ENCODE results near the gene NR6A1.

The NR6A1 gene

DNA sequence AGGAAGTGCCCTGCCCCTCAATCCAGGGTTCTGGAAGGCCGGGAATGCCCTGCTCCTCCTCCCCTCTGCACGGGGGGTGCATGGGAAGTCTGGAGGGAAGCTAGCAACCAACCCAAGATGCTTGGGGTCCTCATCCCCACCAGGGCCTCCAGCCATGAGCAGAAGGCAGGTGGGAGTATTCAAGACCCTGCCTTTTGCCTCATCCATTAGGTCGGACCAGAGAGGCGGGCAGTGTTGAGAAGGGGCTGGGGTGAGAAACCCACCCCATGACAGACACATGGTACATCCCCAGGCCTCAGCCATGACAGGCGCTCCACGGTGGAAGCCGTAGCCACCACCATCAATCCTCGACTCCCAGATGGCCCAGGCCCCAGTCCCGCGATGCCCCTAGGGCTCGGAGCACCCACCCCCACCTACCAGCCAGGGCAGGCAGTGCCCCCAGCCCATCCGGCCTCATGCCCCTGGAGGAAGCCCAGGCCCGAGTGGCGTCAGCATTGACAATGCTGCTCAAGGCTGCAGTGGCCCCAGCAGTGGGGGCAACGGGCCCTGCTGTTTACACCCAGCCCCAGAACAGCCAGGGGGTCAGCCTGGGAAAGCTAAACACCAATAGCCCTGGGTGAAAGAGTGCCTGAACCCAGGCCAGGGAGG is 272.5 kb downstream of the NR6A1 start:
- in situ Hi-C loops (cut with MboI; ENCODE audit: low sequenced_read_pairs): no loop called here

- in situ Hi-C loops (cut with MboI; ENCODE audit: low sequenced_read_pairs): no loop called here
Observed at GRCh38 chr9:124498040-124498439, 273.1 kb downstream of the NR6A1 start.

GRCh38 chr9:124497441-124497840 is 273.7 kb downstream of the NR6A1 start:
- in situ Hi-C loops (cut with MboI; ENCODE audit: low sequenced_read_pairs): no loop called here

DNA sequence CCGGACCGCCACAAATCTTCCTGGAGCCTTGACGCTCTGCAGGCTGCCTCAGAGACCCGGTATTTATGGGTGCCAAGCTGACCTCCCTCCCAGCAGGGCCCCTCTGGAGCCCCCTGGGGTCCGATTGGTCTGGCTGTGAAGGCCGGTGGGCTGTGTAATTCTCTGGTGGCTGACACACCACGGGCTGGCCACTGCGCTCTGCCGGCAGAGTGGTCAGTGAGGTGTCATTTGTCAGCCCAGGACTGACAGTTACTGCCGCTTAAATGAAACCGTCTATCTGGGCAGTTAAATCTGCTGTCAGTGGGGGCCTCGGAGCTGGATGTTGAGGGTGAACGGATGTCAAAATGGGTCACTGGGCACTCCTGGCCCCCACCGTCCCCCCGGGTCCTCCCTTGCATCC is 274.6 kb downstream of the NR6A1 start:
- in situ Hi-C loops (cut with MboI; ENCODE audit: low sequenced_read_pairs): no loop called here

DNA sequence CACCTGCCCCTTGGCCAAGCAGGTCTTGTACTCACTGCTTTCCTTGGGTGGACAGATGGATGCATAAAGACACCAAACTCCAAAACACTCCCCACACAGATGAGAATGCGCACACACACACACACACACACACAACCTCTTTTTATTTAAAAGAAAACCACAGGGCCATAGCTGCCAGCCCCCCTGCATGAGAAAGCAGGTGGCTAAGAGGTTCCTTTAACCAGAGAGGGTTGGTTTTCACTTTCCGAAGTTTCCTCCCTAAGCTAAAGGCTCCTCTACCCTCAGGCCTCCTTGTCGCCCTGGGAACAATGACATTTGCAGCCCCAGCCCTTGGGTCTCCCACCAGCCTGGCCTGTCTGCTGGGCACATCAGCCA is 275.0 kb downstream of the NR6A1 start:
- in situ Hi-C loops (cut with MboI; ENCODE audit: low sequenced_read_pairs): no loop called here

DNA sequence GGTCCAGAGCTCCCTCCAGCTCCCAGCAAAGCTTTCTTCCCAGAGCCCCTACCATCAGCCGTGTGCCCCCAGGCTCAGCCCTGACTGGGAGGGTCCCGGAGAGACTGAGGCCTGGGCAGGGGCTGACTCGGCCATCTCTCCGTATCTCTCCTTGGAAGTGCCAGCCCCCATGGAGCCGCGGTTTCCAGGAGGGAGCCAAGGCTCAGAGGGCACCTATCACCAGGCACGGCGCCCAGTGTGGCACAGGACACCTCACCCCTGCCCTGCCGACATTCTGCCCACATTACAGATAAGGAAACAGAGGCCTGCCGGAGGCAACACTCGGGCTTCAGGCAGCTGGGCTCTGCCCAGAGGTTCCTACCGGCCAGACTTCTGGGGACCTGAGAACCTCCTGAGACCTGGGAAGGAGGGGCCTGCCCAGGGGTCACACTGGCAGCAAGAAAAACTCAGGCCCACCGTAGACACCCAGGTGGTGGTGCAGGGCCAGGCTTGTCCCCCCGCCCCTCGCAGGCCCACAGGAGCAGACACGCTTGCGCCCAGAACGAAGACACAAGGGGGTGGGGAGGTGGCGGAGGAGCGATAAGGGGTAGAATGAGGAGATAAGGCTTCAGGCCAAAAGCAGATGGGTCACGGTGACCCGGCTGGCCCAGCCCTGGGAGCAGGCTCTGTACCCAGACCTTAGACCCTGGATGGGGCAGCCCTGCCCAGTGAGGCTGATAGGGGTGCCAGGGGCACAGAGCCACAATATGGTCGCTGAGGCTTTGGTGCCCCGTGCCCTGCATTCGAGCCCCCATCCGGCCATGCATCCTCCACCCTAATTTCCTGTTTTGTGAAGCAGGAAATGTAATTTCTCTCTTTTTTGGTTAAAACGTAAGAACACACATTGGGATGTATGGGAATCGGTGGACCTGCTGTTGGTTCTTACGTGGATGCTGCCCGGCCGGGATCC is 275.7 kb downstream of the NR6A1 start:
- in situ Hi-C loops (cut with MboI; ENCODE audit: low sequenced_read_pairs): no loop called here

- in situ Hi-C loops (cut with MboI; ENCODE audit: low sequenced_read_pairs): no loop called here
Observed at GRCh38 chr9:124493794-124494479, 277.2 kb downstream of the NR6A1 start.

DNA sequence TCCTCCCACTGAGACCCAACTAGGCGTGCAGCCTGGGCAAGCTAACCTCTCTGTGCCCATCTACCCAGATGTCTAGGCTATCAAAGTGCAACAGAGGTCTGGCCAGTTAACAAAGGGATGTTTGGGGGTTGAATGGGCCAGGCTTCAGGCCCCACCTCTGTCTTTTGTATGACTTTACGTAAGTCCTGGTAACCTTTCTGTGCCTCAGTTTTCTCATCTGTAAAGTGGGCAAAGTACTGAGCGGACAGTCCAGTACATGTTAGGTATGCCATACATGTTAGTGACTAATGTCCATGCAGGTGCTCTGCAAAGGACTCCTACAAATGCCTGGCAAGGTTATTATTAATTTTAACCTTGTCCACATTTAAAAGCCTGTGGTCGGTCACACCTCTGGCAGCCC is 277.9 kb downstream of the NR6A1 start:
- in situ Hi-C loops (cut with MboI; ENCODE audit: low sequenced_read_pairs): no loop called here

GRCh38 chr9:124492818-124493217 is 278.3 kb downstream of the NR6A1 start:
- in situ Hi-C loops (cut with MboI; ENCODE audit: low sequenced_read_pairs): no loop called here

- in situ Hi-C loops (cut with MboI; ENCODE audit: low sequenced_read_pairs): no loop called here
Observed at GRCh38 chr9:124491049-124491975, 279.8 kb downstream of the NR6A1 start.

DNA sequence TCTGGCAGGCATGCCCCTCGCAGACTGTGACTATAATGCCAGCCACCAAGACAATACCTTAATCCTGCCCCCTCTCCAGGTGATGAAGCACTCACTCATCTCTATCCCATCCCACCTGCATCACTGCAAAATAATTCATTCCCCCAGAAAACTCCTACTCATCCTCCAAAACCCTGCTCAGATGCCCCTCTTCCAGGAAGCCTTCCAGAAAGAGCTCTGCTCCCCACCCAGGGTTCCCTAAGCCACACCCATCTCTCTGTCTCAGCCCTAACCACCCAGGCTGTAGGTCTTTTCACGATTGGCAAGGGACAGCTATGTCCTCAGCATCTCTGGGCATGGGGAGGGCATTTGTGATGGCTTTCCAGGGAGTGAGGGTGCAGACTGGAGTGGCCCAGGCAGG is 281.1 kb downstream of the NR6A1 start:
- in situ Hi-C loops (cut with MboI; ENCODE audit: low sequenced_read_pairs): no loop called here

DNA sequence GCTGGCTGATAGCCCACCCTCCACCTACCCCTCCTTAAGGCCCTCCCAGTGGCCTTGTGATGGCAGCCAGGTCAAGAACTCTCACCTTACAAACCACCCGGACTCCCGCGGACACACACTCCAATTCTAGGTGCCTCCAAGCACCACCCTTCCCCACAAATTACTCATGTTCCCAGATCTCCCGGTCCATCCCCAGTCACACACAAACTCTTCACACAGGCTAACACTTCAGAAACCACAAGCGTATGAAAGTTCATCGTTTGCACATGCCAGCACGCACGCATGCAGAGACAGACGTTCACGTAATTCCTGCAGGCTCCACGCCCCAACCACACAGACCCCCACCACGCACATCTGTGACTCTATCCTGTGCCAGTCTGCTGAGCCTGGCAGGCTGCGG is 281.9 kb downstream of the NR6A1 start:
- in situ Hi-C loops (cut with MboI; ENCODE audit: low sequenced_read_pairs): no loop called here

DNA sequence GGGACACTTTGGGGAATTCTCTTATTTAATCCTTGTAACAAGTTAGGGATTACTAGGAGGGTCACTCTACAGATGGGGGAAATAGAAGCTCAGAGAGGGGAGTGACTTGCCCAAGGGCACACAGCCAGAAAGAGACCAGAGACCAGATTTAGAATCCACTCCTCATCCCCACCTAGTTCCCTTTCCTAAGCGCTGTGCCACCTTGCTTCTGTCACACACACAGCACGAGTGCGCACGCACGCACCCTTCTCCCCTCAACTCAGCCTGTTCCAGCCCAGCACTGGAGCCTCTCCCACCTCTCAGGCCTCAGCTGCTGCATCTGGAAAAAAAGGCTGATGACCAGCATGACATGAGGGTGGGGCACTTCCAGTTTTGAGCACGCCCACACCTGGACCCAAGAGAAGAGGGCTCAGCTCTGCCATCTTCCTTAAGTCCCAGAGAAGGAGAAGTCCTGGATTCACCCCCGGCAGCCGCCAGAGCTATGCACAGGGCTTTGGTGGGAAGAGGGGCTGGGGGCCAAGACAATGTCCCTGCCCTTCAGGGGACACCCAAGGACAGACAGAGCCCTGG is 282.4 kb downstream of the NR6A1 start:
- in situ Hi-C loops (cut with MboI; ENCODE audit: low sequenced_read_pairs): no loop called here

DNA sequence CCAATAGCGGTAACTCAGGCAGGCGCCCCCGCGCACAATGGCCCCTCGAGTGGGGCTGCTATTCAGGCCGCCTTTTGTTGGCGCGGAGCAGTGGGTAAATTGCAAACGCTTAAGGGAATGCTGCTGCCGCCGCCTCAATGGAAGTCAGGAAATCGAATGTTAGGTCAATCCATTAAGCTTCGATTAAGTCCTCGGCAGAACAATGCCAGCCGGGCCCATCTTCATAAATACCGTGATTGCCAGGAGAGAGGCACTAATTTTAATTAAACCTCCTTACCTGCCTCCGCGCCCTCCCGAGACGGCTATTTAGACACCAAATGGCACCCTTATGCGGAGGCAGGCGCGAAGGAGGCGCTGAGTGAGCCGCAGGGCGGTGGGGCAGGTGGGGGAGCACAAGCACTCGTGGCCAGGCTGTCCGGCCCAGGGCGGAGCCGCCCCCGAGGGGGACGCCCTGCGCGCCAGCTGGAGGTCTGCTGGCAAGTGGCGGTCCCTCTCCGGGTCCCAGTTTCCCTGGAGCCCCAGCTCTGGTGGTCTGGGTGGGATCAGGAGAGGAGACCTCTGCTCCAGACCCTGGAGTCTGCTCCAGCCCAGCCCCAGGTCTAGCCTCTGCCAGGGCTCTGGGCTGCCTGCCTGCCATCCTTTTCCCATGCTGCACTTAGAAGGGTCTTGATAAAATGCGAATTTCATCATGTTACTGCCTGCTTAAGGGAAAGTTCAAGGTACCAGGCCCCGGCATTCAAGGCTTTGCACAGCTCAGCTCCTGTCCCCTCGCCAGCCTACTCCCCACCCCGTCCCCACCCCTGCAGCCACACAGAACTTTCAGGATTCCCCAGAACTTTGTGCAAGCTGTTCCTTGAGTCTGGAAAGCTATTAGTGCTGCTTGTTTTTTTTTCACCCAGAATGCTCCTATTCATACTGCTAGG is 283.6 kb downstream of the NR6A1 start:
- in situ Hi-C loops (cut with MboI; ENCODE audit: low sequenced_read_pairs): no loop called here

GRCh38 chr9:124486778-124487259 is 284.3 kb downstream of the NR6A1 start:
- in situ Hi-C loops (cut with MboI; ENCODE audit: low sequenced_read_pairs): no loop called here

- in situ Hi-C loops (cut with MboI; ENCODE audit: low sequenced_read_pairs): no loop called here
Observed at GRCh38 chr9:124485936-124486335, 285.2 kb downstream of the NR6A1 start.

- in situ Hi-C loops (cut with MboI; ENCODE audit: low sequenced_read_pairs): no loop called here
Observed at GRCh38 chr9:124485201-124485600, 285.9 kb downstream of the NR6A1 start.

GRCh38 chr9:124483481-124483880 is 287.6 kb downstream of the NR6A1 start:
- in situ Hi-C loops (cut with MboI; ENCODE audit: low sequenced_read_pairs): no loop called here

DNA sequence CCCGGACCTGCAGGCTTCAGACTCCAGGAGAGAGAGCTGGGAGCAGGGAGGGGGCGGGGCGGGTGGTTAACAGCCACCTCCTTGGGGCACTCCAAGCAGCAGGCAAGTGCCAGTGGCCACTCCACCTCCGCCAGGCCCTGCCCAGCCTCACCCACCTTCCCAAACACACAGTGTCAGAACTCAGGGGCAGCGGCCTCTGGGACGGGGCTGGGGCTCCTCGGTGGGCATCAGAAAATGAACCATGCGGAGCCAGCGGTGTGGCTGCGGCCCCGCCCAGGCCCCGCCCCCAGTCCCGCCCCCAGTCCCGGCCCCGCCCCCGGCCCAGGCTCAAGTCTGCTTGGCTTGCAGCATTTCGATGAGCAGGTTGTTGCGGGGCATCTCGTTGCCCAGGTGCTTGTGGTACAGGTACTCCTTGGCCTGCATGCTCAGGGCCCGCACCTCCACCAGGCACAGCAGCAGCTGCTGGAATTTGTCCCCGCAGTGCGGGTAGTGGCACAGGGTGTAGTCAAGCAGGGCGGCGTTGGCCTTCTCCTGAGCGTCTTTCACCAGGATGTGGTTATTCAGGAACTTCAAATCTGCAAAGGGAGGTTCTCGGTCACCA is 288.6 kb downstream of the NR6A1 start:
- in situ Hi-C loops (cut with MboI; ENCODE audit: low sequenced_read_pairs): no loop called here

Data from HL-60/S4 treated with retinoic acid at 250 ng/mL for 4 days and 3 days (cell line).